HG02970 (cell line): ENCODE data around the gene ZMYND12.

ENCODE experiments used
- ATAC-seq: cut with Tn5 transposase; IDR thresholded peaks from one replicate; pipeline ENCODE4 v1.9.1; 2021; ENCODE audit warnings: mild to moderate bottlenecking, moderate library complexity, moderate number of reproducible peaks; ENCODE audit not compliant: unreplicated experiment, low FRiP score

Gene ZMYND12

GRCh38 chr1:42399315-42400100, 56.3 kb downstream of the ZMYND12 start:
- no peak for ATAC-seq

GRCh38 chr1:42392967-42393848, 62.6 kb downstream of the ZMYND12 start:
- ATAC-seq = no peak

- no peak for ATAC-seq
Measured at GRCh38 chr1:42392255-42392654, 63.6 kb downstream of the ZMYND12 start.

GRCh38 chr1:42386051-42386450, 69.8 kb downstream of the ZMYND12 start:
- no peak for ATAC-seq

- no peak for ATAC-seq
Measured at GRCh38 chr1:42385283-42385682, 70.5 kb downstream of the ZMYND12 start.

- ATAC-seq = no peak
Measured at GRCh38 chr1:42381280-42381673, 74.5 kb downstream of the ZMYND12 start.

- ATAC-seq = peak; percentile 75
Measured at GRCh38 chr1:42380586-42381279, 75.1 kb downstream of the ZMYND12 start, which contains the start of gene RIMKLA. TSS of gene RIMKLA (plus strand) at chr1:42380792. CDS start at chr1:42380935, 143 bp downstream.
